Thyroid gland (tissue), 4 donors: Measurements from ENCODE around the gene NDP. TPM values are rescaled to one million over a fixed set of nuclear protein-coding genes. Genes with fewer than 3 reads are reported as not detected.

Experiments used
- DNase-seq, 2 donors: peaks; one replicate each; pipeline ENCODE4 v3.0.0-alpha.2; 2019
- H3K27ac ChIP-seq, 3 donors: fragments of 200-600 bp; sonication (generic); 1 replicate in 2 of 3; 2 replicates in 1 of 3; pipeline ENCODE4 v1.5.1; 2016 to 2019; ENCODE audit warnings: mild to moderate bottlenecking in 1 of 3, moderate library complexity in 1 of 3
- H3K27me3 ChIP-seq: fragments of 200-600 bp; sonication (generic); one replicate; pipeline ENCODE4 v1.5.1; 2019
- H3K36me3 ChIP-seq, 2 donors: fragments of 200-600 bp; sonication (generic); one replicate each; pipeline ENCODE4 v1.5.1; 2016 to 2019
- H3K4me1 ChIP-seq, 2 donors: fragments of 200-600 bp; sonication (generic); one replicate each; pipeline ENCODE4 v1.5.1; 2017 to 2019
- H3K4me3 ChIP-seq, 3 donors: fragments of 200-600 bp; sonication (generic); replicated peaks in 1 of 3; 1 replicate in 2 of 3; 2 replicates in 1 of 3; pipeline ENCODE4 v1.5.1; 2016; ENCODE audit warnings: mild to moderate bottlenecking in 1 of 3
- H3K9me3 ChIP-seq: fragments of 200-600 bp; sonication (generic); one replicate; pipeline ENCODE4 v1.5.1; 2017
- POLR2A ChIP-seq, 2 donors: fragments of 450-650 bp; IDR thresholded peaks; one replicate each; pipeline ENCODE4 v1.6.1; 2017; ENCODE audit warnings: antibody characterized with exemption in 2 of 2, mild to moderate bottlenecking in 2 of 2, moderate library complexity in 1 of 2
- WGBS, 2 donors: methylation state at CpG; one replicate each; pipeline ENCODE4 v1.1.5; 2017; 5-methylcytosine and 5-hydroxymethylcytosine counted together
- intact Hi-C: fragments of 100-400 bp; cut with DNase I; formaldehyde crosslinking; loops from one replicate; pipeline ENCODE4 v1.15.1; 2023
- total RNA-seq, 4 donors: library from RNA; depleted of rRNA; stranded (reverse); fragments of >200 nt; gene quantifications; one replicate each; pipeline ENCODE4 v1.2.3, GENCODE V29; 2016
- TF ChIP-seq, protein P1 (sequence below), 6 experiments: fragments of 200-600 bp in 3 of 6; fragments of 450-650 bp in 3 of 6; sonication (generic) in 3 of 6; IDR thresholded peaks; one replicate each; pipeline ENCODE4 v1.5.1; 2016 to 2019; ENCODE audit warnings: antibody characterized with exemption in 6 of 6, mild to moderate bottlenecking in 2 of 6, inconsistent platforms in 1 of 6, moderate library complexity in 1 of 6

NDP gene
- total RNA-seq, 4 donors from 2014 or later: 0.22 to 0.81 TPM; not detected in 2

- H3K4me3 ChIP-seq: no peak overlapping the region
- no peaks in the 10 kb centered on the region for H3K36me3 ChIP-seq
- H3K27me3 ChIP-seq: no peaks in the 10 kb centered on the region
- no peaks in the 10 kb centered on the region for H3K4me1 ChIP-seq
- WGBS, 2 donors: 51 to 58% methylated on average over 2 of the region's 2 CpGs
- no peak overlapping the region for H3K27ac ChIP-seq
- H3K9me3 ChIP-seq: no peaks in the 10 kb centered on the region
- intact Hi-C loops: no loop called here
- no peak for DNase-seq
- TF ChIP-seq, protein P1, sequence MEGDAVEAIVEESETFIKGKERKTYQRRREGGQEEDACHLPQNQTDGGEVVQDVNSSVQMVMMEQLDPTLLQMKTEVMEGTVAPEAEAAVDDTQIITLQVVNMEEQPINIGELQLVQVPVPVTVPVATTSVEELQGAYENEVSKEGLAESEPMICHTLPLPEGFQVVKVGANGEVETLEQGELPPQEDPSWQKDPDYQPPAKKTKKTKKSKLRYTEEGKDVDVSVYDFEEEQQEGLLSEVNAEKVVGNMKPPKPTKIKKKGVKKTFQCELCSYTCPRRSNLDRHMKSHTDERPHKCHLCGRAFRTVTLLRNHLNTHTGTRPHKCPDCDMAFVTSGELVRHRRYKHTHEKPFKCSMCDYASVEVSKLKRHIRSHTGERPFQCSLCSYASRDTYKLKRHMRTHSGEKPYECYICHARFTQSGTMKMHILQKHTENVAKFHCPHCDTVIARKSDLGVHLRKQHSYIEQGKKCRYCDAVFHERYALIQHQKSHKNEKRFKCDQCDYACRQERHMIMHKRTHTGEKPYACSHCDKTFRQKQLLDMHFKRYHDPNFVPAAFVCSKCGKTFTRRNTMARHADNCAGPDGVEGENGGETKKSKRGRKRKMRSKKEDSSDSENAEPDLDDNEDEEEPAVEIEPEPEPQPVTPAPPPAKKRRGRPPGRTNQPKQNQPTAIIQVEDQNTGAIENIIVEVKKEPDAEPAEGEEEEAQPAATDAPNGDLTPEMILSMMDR (IDR thresholded peaks at IDR 0.05): no peak
- no peak for TF ChIP-seq POLR2A (IDR thresholded peaks at IDR 0.05)
These were observed 11.5 kb downstream of the NDP start for GRCh38 chrX:43961699-43962098.

- intact Hi-C loops: no loop called here
- no peaks in the 10 kb centered on the region for H3K4me1 ChIP-seq
- H3K9me3 ChIP-seq: no peaks in the 10 kb centered on the region
- no peak overlapping the region for H3K27ac ChIP-seq
- DNase-seq: no peak
- 1 to 5% methylated on average over 6 of the region's 6 CpGs for WGBS, 2 donors
- no peak overlapping the region for H3K4me3 ChIP-seq
- no peak for TF ChIP-seq POLR2A (IDR thresholded peaks at IDR 0.05)
- TF ChIP-seq, protein P1 (IDR thresholded peaks at IDR 0.05): peak in 5 of 6 experiments; percentile 35 to 85 (median 64)
- no peaks in the 10 kb centered on the region for H3K27me3 ChIP-seq
- no peaks in the 10 kb centered on the region for H3K36me3 ChIP-seq
These were observed 14.7 kb downstream of the NDP start for GRCh38 chrX:43958529-43958928.

- no peak for TF ChIP-seq POLR2A (IDR thresholded peaks at IDR 0.05)
- TF ChIP-seq, protein P1 (IDR thresholded peaks at IDR 0.05): no peak
- no peaks in the 10 kb centered on the region for H3K27me3 ChIP-seq
- no peak overlapping the region for H3K27ac ChIP-seq
- H3K4me1 ChIP-seq: no peaks in the 10 kb centered on the region
- H3K4me3 ChIP-seq: no peak overlapping the region
- intact Hi-C loops: no loop called here
- DNase-seq: no peak
- H3K36me3 ChIP-seq: no peaks in the 10 kb centered on the region
- no peaks in the 10 kb centered on the region for H3K9me3 ChIP-seq
These were observed 17.2 kb downstream of the NDP start for GRCh38 chrX:43956034-43956433.

GRCh38 chrX:43953218-43953617, 20.0 kb downstream of the NDP start:
- WGBS, 2 donors: 86 to 93% methylated on average over 3 of the region's 3 CpGs
- H3K36me3 ChIP-seq: no peaks in the 10 kb centered on the region
- intact Hi-C loops: no loop called here
- H3K4me3 ChIP-seq: no peak overlapping the region
- DNase-seq: no peak
- H3K27me3 ChIP-seq: no peaks in the 10 kb centered on the region
- H3K4me1 ChIP-seq: no peaks in the 10 kb centered on the region
- no peak for TF ChIP-seq POLR2A (IDR thresholded peaks at IDR 0.05)
- TF ChIP-seq, protein P1 (IDR thresholded peaks at IDR 0.05): no peak
- H3K9me3 ChIP-seq: no peaks in the 10 kb centered on the region
- H3K27ac ChIP-seq: no peak overlapping the region

DNA sequence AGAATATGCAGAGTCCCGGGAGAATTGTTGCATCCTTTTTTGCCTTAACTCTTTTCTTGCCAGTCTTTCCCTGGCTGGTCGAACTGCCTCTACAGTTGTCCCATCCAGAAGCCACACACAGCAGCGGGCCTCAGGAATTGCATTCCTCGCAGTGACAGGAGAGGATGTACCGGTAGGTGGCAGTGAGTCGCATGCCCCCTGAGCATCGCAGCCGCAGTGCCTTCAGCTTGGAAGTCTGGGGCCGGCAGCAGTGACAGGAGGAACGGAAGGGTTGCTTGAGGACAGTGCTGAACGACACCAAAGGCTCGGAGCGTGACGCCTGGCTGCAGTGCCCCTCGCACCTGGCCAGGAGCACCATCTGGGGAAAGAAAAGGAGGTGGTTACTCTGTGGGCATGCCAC, 23.5 kb downstream of the NDP start:
- Histone ChIP-seq H3K36me3 (no peaks in the 10 kb centered on the region), H3K27me3 (no peaks in the 10 kb centered on the region), H3K27ac (no peak overlapping the region), H3K4me1 (no peaks in the 10 kb centered on the region), H3K4me3 (no peak overlapping the region), H3K9me3 (no peaks in the 10 kb centered on the region)
- no peak for TF ChIP-seq POLR2A (IDR thresholded peaks at IDR 0.05)
- TF ChIP-seq, protein P1 (IDR thresholded peaks at IDR 0.05): peak in 4 of 6 experiments; percentile 12 to 49 (median 26)
- peak; percentile 20 to 25 for DNase-seq
- WGBS, 2 donors: 1 to 12% methylated on average over 3 to 10 of the region's 15 CpGs
- intact Hi-C loops: no loop called here
